ENCODE measurements around the gene NUDT16L1. TPM values are rescaled to one million over a fixed set of nuclear protein-coding genes. Genes with fewer than 3 reads are reported as not detected.

Gene NUDT16L1
- total RNA-seq, 1 donor, result 15.4 TPM

DNA sequence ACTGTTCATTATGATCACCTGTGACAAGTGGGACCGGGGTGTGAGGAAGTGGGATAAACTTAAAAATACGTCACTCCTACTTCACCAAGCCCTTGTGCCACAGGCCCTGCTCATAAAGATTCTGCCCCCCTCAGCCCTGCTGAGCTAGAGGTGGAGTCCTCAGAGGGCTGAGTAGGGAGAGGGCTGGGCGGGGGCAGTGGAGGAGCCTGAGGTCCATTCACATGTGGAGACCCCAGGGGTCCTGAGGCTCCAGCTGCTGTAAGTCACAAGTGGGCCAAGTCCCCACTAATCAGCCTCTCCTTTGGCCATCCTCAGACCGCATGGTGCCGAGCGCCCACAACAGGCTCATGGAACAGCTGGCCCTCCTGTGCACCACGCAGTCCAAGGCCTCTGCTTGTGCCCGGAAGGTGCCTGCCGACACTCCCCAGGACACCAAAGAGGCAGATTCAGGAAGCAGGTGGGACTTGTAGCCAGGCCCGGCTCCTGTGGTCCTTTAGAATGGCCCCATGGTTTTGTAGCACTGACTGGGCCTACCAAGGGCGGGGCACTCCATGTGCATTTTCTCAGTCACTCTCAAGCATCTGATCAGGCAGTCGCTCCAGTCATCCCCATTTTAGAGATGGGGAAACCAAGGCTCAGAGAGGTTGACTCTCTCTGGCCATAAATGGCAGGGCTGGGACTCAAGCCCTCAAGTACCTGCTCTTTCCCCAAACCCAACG, 51.4 kb downstream of the NUDT16L1 start:
- TF ChIP-seq, protein P1, sequence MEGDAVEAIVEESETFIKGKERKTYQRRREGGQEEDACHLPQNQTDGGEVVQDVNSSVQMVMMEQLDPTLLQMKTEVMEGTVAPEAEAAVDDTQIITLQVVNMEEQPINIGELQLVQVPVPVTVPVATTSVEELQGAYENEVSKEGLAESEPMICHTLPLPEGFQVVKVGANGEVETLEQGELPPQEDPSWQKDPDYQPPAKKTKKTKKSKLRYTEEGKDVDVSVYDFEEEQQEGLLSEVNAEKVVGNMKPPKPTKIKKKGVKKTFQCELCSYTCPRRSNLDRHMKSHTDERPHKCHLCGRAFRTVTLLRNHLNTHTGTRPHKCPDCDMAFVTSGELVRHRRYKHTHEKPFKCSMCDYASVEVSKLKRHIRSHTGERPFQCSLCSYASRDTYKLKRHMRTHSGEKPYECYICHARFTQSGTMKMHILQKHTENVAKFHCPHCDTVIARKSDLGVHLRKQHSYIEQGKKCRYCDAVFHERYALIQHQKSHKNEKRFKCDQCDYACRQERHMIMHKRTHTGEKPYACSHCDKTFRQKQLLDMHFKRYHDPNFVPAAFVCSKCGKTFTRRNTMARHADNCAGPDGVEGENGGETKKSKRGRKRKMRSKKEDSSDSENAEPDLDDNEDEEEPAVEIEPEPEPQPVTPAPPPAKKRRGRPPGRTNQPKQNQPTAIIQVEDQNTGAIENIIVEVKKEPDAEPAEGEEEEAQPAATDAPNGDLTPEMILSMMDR (IDR thresholded peaks at IDR 0.05; ENCODE audit: insufficient read depth, low read length), result no peak
- H3K4me3 ChIP-seq (ENCODE audit: low read depth, low read length), result no peak overlapping the region
- DNase-seq (ENCODE audit: low read depth), result no peak

DNA sequence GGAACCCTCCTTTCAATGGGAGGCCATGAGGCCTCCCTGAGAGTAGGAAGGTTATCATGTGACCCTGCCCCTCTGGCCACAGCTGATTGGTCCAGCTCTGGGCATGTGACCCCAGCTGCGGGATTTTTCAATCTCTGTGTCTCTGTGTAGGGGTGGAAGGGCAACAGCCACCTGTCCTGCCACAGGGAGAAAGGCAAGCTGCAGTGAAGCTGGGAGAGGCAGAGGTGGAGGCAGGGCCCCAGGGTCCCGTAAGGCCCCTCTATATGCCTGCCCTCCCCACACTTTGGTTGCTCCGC, 51.9 kb downstream of the NUDT16L1 start:
- TF ChIP-seq, protein P1 (IDR thresholded peaks at IDR 0.05; ENCODE audit: insufficient read depth, low read length), result no peak
- no peak for DNase-seq (ENCODE audit: low read depth)
- no peak overlapping the region for H3K4me3 ChIP-seq (ENCODE audit: low read depth, low read length)

Small RNAs within 50 kb of the gene (small RNA-seq; reads per million reads assigned to genes)
- gene MIR6769A, result not detected

Other genes with a start within 250 kb of the NUDT16L1 start
- gene NMRAL1, start 218.9 kb upstream of the NUDT16L1 start, total RNA-seq (ENCODE audit: low replicate concordance), result 43.4 and 80.7 TPM in 2 replicates
- gene HMOX2, start 217.2 kb upstream of the NUDT16L1 start, total RNA-seq (ENCODE audit: low replicate concordance), result 24.8 and 30.5 TPM in 2 replicates
- 11.8 and 20.3 TPM in 2 replicates for gene CDIP1, start 154.8 kb upstream of the NUDT16L1 start, total RNA-seq (ENCODE audit: low replicate concordance)
- under 0.01 TPM in 1 of 2 replicates, not detected in the other for gene C16orf96, start 137.2 kb upstream of the NUDT16L1 start, total RNA-seq (ENCODE audit: low replicate concordance)
- gene UBALD1, start 78.7 kb upstream of the NUDT16L1 start, total RNA-seq (ENCODE audit: low replicate concordance), result 5.2 and 7.1 TPM in 2 replicates
- 24.5 and 34.3 TPM in 2 replicates for gene MGRN1, start 68.7 kb upstream of the NUDT16L1 start, total RNA-seq (ENCODE audit: low replicate concordance)
- gene ANKS3, start 40.7 kb downstream of the NUDT16L1 start, total RNA-seq (ENCODE audit: low replicate concordance), result 22.0 and 28.2 TPM in 2 replicates
- gene DNAAF8, start 41.0 kb downstream of the NUDT16L1 start, total RNA-seq (ENCODE audit: low replicate concordance), result 1.4 TPM in 1 of 2 replicates, not detected in the other
- 8.3 and 14.1 TPM in 2 replicates for gene ZNF500, start 73.6 kb downstream of the NUDT16L1 start, total RNA-seq (ENCODE audit: low replicate concordance)
- gene SEPTIN12, start 94.8 kb downstream of the NUDT16L1 start, total RNA-seq (ENCODE audit: low replicate concordance), result not detected in 2 replicates
- not detected in 2 replicates for gene SMIM22, start 101.8 kb downstream of the NUDT16L1 start, total RNA-seq (ENCODE audit: low replicate concordance)
- 9.1 and 14.4 TPM in 2 replicates for gene ROGDI, start 109.1 kb downstream of the NUDT16L1 start, total RNA-seq (ENCODE audit: low replicate concordance)
- gene GLYR1, start 153.7 kb downstream of the NUDT16L1 start, total RNA-seq (ENCODE audit: low replicate concordance), result 42.4 and 55.0 TPM in 2 replicates
- 37.7 and 47.8 TPM in 2 replicates for gene UBN1, start 153.9 kb downstream of the NUDT16L1 start, total RNA-seq (ENCODE audit: low replicate concordance)
- 53.9 and 57.9 TPM in 2 replicates for gene PPL, start 243.6 kb downstream of the NUDT16L1 start, total RNA-seq (ENCODE audit: low replicate concordance)

All from fibroblast of the aortic adventitia (primary cell).